CD14-positive monocyte (primary cell): ENCODE data around the gene ATXN2L. TPM values are rescaled to one million over a fixed set of nuclear protein-coding genes. Genes with fewer than 3 reads are reported as not detected.
"Not testable (repeated sequence)": the region's sequence is repeated elsewhere in the genome, so short reads cannot be mapped to it uniquely, and the experiment has no call there.

ENCODE experiments used
- DNase-seq, 3 donors: peaks; one replicate each; pipeline ENCODE4 v3.0.0-alpha.2; 2011 to 2022
- H2AFZ ChIP-seq: 2 replicates; pipeline ENCODE4 v1.6.0; 2012; ENCODE audit warnings: mild to moderate bottlenecking, low read depth, low read length, inconsistent platforms; ENCODE audit not compliant: insufficient read depth, poor library complexity, severe bottlenecking
- H3K27ac ChIP-seq, 2 donors: 1 replicate in 1 of 2; 2 replicates in 1 of 2; pipeline ENCODE4 v1.5.1; 2012 to 2013; ENCODE audit warnings: low read length in 2 of 2, control low read depth in 1 of 2, inconsistent platforms in 1 of 2, low read depth in 1 of 2, mild to moderate bottlenecking in 1 of 2
- H3K27me3 ChIP-seq, 2 donors: one replicate each; pipeline versions ENCODE4 v1.6.0 to v1.6.1; 2011 to 2013; ENCODE audit warnings: low read length in 2 of 2; ENCODE audit not compliant: control insufficient read depth in 2 of 2, insufficient read depth in 2 of 2
- H3K36me3 ChIP-seq, 2 donors: replicated peaks in 1 of 2; 1 replicate in 1 of 2; 2 replicates in 1 of 2; pipeline versions ENCODE4 v1.5.1 to v1.6.1; 2012 to 2013; ENCODE audit warnings: low read length in 2 of 2, control low read depth in 1 of 2, inconsistent platforms in 1 of 2, mild to moderate bottlenecking in 1 of 2; ENCODE audit not compliant: insufficient read depth in 2 of 2, control insufficient read depth in 1 of 2
- H3K4me1 ChIP-seq, 2 donors: 1 replicate in 1 of 2; 2 replicates in 1 of 2; pipeline versions ENCODE4 v1.5.1 to v1.6.1; 2012 to 2013; ENCODE audit warnings: low read length in 2 of 2, control low read depth in 1 of 2, inconsistent platforms in 1 of 2, mild to moderate bottlenecking in 1 of 2, moderate library complexity in 1 of 2; ENCODE audit not compliant: insufficient read depth in 2 of 2, control insufficient read depth in 1 of 2
- H3K4me2 ChIP-seq: replicated peaks from 2 replicates; pipeline ENCODE3; 2012; ENCODE audit warnings: low read length, moderate library complexity, mild to moderate bottlenecking; ENCODE audit not compliant: poor library complexity, severe bottlenecking; ENCODE audit errors: extremely low read depth
- H3K4me3 ChIP-seq, 3 experiments: fragments of 200-600 bp in 1 of 3; sonication (generic) in 1 of 3; replicated peaks in 1 of 3; 1 replicate in 2 of 3; 2 replicates in 1 of 3; pipeline ENCODE4 v1.5.1; 2011 to 2013; ENCODE audit warnings: low read length in 3 of 3, mild to moderate bottlenecking in 3 of 3, control low read depth in 2 of 3, low read depth in 2 of 3, inconsistent platforms in 1 of 3, moderate library complexity in 1 of 3
- H3K79me2 ChIP-seq: 2 replicates; pipeline ENCODE4 v1.6.0; 2012; ENCODE audit warnings: mild to moderate bottlenecking, control low read depth, inconsistent platforms, low read length, moderate library complexity; ENCODE audit not compliant: insufficient read depth
- H3K9ac ChIP-seq: 2 replicates; pipeline ENCODE4 v1.6.0; 2017; ENCODE audit warnings: low read length, mild to moderate bottlenecking; ENCODE audit not compliant: insufficient read depth, poor library complexity, severe bottlenecking
- H3K9me3 ChIP-seq, 2 donors: replicated peaks in 1 of 2; 1 replicate in 1 of 2; 2 replicates in 1 of 2; pipeline versions ENCODE4 v1.5.1 to v1.6.1; 2012 to 2013; ENCODE audit warnings: low read length in 2 of 2, control low read depth in 1 of 2; ENCODE audit not compliant: control insufficient read depth in 1 of 2, insufficient read depth in 1 of 2
- H4K20me1 ChIP-seq: 2 replicates; pipeline ENCODE4 v1.6.0; 2012; ENCODE audit warnings: mild to moderate bottlenecking, low read length, control low read depth, moderate library complexity; ENCODE audit not compliant: insufficient read depth
- H3K27ac Mint-ChIP-seq, 7 donors: one replicate each; pipeline ENCODE4 v1.8.0; 2020; ENCODE audit warnings: mild to moderate bottlenecking in 7 of 7, mixed read lengths in 7 of 7, moderate library complexity in 6 of 7, inconsistent platforms in 2 of 7
- H3K27me3 Mint-ChIP-seq, 3 donors: one replicate each; pipeline ENCODE4 v1.8.0; 2021 to 2022; ENCODE audit warnings: low read depth in 3 of 3, mild to moderate bottlenecking in 3 of 3, mixed read lengths in 3 of 3, moderate library complexity in 3 of 3, inconsistent platforms in 1 of 3
- H3K36me3 Mint-ChIP-seq, 2 donors: one replicate each; pipeline ENCODE4 v1.8.0; 2020; ENCODE audit warnings: mixed read lengths in 2 of 2, inconsistent platforms in 1 of 2, mild to moderate bottlenecking in 1 of 2
- H3K4me1 Mint-ChIP-seq: one replicate; pipeline ENCODE4 v1.8.0; 2020; ENCODE audit warnings: mild to moderate bottlenecking, mixed read lengths
- H3K4me3 Mint-ChIP-seq, 2 donors: one replicate each; pipeline ENCODE4 v1.8.0; 2020; ENCODE audit warnings: mild to moderate bottlenecking in 2 of 2, mixed read lengths in 2 of 2, moderate library complexity in 1 of 2
- H3K9me3 Mint-ChIP-seq, 7 donors: one replicate each; pipeline ENCODE4 v1.8.0; 2020 to 2022; ENCODE audit warnings: mixed read lengths in 7 of 7, mild to moderate bottlenecking in 6 of 7, moderate library complexity in 6 of 7, inconsistent platforms in 2 of 7
- WGBS: methylation state at CpG from one replicate; pipeline ENCODE4 v1.1.5; 2013; ENCODE audit warnings: missing lambda C conversion rate; ENCODE audit not compliant: insufficient coverage; 5-methylcytosine and 5-hydroxymethylcytosine counted together
- intact Hi-C, 2 donors: fragments of 100-400 bp; cut with micrococcal nuclease; formaldehyde crosslinking; loops; one replicate each; pipeline versions ENCODE4 v1.15.0 to v1.15.1; 2023
- polyA plus RNA-seq, 3 donors: library from polyadenylated mRNA; depleted of rRNA in 1 of 3; unstranded in 2 of 3; stranded (reverse) in 1 of 3; fragments of 300-500 nt in 2 of 3; fragments of >200 nt in 1 of 3; fragmentation: Illumina TruSeq in 2 of 3; gene quantifications; 1 replicate in 2 of 3; 2 replicates in 1 of 3; pipeline ENCODE4 v1.2.3, GENCODE V29; 2012 to 2021
- TF ChIP-seq, protein P1 (sequence below): fragments of 200-600 bp; IDR thresholded peaks from one replicate; pipeline ENCODE4 v1.8.0; 2022; ENCODE audit warnings: antibody characterized with exemption, mild to moderate bottlenecking

ATXN2L gene
- polyA plus RNA-seq, 3 donors: 4.8 to 118 (median 10.2) TPM

DNA sequence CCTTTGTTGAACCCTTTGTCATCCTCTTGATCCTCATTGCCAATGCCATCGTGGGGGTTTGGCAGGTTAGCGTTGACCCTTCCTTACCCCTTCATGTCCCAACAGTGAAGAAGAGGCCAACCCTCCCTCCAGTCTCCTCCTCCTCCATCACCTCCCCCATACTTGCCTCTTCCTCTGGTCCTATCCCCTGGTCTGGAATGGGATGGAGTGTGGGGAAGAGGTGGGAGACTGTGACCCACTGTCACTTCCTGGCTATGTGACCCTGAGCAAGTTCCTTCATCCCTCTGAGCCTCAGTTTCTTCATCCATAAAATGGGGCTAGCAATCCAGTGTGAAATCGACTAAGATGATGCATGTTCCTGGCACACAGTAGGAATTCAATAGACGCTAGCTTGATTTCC is 58.2 kb downstream of the ATXN2L start:
- H3K36me3 Mint-ChIP-seq: no peaks in the 10 kb centered on the region
- TF ChIP-seq, protein P1, sequence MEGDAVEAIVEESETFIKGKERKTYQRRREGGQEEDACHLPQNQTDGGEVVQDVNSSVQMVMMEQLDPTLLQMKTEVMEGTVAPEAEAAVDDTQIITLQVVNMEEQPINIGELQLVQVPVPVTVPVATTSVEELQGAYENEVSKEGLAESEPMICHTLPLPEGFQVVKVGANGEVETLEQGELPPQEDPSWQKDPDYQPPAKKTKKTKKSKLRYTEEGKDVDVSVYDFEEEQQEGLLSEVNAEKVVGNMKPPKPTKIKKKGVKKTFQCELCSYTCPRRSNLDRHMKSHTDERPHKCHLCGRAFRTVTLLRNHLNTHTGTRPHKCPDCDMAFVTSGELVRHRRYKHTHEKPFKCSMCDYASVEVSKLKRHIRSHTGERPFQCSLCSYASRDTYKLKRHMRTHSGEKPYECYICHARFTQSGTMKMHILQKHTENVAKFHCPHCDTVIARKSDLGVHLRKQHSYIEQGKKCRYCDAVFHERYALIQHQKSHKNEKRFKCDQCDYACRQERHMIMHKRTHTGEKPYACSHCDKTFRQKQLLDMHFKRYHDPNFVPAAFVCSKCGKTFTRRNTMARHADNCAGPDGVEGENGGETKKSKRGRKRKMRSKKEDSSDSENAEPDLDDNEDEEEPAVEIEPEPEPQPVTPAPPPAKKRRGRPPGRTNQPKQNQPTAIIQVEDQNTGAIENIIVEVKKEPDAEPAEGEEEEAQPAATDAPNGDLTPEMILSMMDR: no peak
- H3K9me3 ChIP-seq: no peaks in the 10 kb centered on the region
- H3K4me3 ChIP-seq: no peak overlapping the region
- H3K27ac Mint-ChIP-seq: no peak overlapping the region
- DNase-seq: no peak
- no peaks in the 10 kb centered on the region for H4K20me1 ChIP-seq
- H2AFZ ChIP-seq: peak overlapping the region; percentile 99
- peaks cover 0 to 3% (median 0%) of the 10 kb centered on the region in 7 donors for H3K9me3 Mint-ChIP-seq
- no peaks in the 10 kb centered on the region for H3K79me2 ChIP-seq
- H3K4me2 ChIP-seq: no peak overlapping the region
- H3K9ac ChIP-seq: no peak overlapping the region
- peaks cover 0 to 11% of the 10 kb centered on the region in 2 donors for H3K27me3 ChIP-seq
- no peak overlapping the region for H3K27ac ChIP-seq
- peaks cover 14 to 19% of the 10 kb centered on the region in 2 donors for H3K4me1 ChIP-seq
- WGBS: no CpG with 5 or more reads among the region's 4 CpGs
- H3K36me3 ChIP-seq: no peaks in the 10 kb centered on the region
- H3K4me1 Mint-ChIP-seq: peaks cover 22% of the 10 kb centered on the region
- intact Hi-C loops: loop anchor here (2.0 to 5.0 kb wide), 3 partner anchors 14 to 64 kb away; no protein-coding TSS in a partner anchor
- H3K4me3 Mint-ChIP-seq: peak overlapping the region in 1 of 2 donors; percentile 86
- peaks cover 20 to 26% (median 21%) of the 10 kb centered on the region in 3 donors for H3K27me3 Mint-ChIP-seq

DNA sequence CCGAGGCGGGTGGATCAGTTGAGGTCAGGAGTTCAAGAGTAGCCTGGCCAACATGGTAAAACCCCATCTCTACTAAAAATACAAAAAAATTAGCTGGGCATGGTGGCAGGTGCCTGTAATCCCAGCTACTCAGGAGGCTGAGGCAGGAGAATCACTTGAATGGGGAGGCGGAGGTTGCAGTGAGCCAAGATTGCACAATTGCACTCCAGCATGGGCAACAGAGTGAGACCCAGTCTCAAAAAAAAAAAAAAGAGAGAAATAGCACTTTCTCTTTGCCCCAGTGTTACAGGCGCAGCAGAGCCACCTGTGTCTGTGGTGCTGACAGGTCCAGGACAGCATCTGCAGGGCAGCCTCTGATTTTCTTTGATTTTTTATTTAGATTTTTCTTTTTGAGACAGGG is 58.8 kb downstream of the ATXN2L start:
- not testable (repeated sequence) for H2AFZ ChIP-seq, H3K27ac ChIP-seq, H3K9me3 ChIP-seq, H4K20me1 ChIP-seq, H3K4me3 ChIP-seq, H3K36me3 ChIP-seq, H3K79me2 ChIP-seq, H3K9ac ChIP-seq, H3K36me3 Mint-ChIP-seq, H3K27ac Mint-ChIP-seq, H3K4me2 ChIP-seq, H3K9me3 Mint-ChIP-seq, H3K4me3 Mint-ChIP-seq, DNase-seq
- Histone ChIP-seq H3K27me3 (peaks cover 0 to 11% of the 10 kb centered on the region in 2 donors), H3K4me1 (peaks cover 14 to 19% of the 10 kb centered on the region in 2 donors)
- peaks cover 20 to 26% (median 21%) of the 10 kb centered on the region in 3 donors for H3K27me3 Mint-ChIP-seq
- intact Hi-C loops: loop anchor here (2.0 to 5.0 kb wide), 3 partner anchors 13 to 63 kb away; no protein-coding TSS in a partner anchor
- no CpG with 5 or more reads among the region's 4 CpGs for WGBS
- peaks cover 21% of the 10 kb centered on the region for H3K4me1 Mint-ChIP-seq
